ENCODE measurements around the gene CASK.

- TF ChIP-seq, protein P1, sequence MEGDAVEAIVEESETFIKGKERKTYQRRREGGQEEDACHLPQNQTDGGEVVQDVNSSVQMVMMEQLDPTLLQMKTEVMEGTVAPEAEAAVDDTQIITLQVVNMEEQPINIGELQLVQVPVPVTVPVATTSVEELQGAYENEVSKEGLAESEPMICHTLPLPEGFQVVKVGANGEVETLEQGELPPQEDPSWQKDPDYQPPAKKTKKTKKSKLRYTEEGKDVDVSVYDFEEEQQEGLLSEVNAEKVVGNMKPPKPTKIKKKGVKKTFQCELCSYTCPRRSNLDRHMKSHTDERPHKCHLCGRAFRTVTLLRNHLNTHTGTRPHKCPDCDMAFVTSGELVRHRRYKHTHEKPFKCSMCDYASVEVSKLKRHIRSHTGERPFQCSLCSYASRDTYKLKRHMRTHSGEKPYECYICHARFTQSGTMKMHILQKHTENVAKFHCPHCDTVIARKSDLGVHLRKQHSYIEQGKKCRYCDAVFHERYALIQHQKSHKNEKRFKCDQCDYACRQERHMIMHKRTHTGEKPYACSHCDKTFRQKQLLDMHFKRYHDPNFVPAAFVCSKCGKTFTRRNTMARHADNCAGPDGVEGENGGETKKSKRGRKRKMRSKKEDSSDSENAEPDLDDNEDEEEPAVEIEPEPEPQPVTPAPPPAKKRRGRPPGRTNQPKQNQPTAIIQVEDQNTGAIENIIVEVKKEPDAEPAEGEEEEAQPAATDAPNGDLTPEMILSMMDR (IDR thresholded peaks at IDR 0.05; ENCODE audit: low read depth, low read length) = no peak
- TF ChIP-seq MYC (IDR thresholded peaks at IDR 0.05; ENCODE audit: low read depth, low read length) (no peak), POLR2A (IDR thresholded peaks at IDR 0.05; ENCODE audit: extremely low read depth, insufficient read length) (no peak)
Measured at GRCh38 chrX:41553688-41554087, 369.7 kb downstream of the CASK start.
